GM12878 (cell line): ENCODE data around the gene CALD1. TPM values are rescaled to one million over a fixed set of nuclear protein-coding genes. Genes with fewer than 3 reads are reported as not detected.

ENCODE experiments used
- ATAC-seq: fragments of 200-7000 bp; cut with Tn5 transposase; 3 replicates; pipeline ENCODE4 v1.9.1; 2020; ENCODE audit warnings: mild to moderate bottlenecking, moderate library complexity
- BruUV-seq: library from RNA; stranded (reverse); fragments of 400-500 nt; replicated peaks from 2 replicates; lab custom pipeline; 2021; lab: Mats Ljungman, UMichigan
- CTCF ChIA-PET: fragments of 300-600 bp; sonication (Branson Sonifier 250); formaldehyde crosslinking; extraction: SDS; loops from one replicate; lab custom pipeline; 2021; ENCODE audit warnings: inconsistent platforms; lab: Yijun Ruan, JAX
- POLR2A ChIA-PET: fragments of 350-600 bp; formaldehyde crosslinking; extraction: SDS; loops from one replicate; lab custom pipeline; 2021; ENCODE audit warnings: inconsistent platforms; lab: Charles Lee
- RAD21 ChIA-PET: fragments of 300-600 bp; sonication (Branson Sonifier 250); formaldehyde crosslinking; loops from one replicate; lab custom pipeline; 2023; ENCODE audit warnings: antibody characterized with exemption; ENCODE audit not compliant: unreplicated experiment; lab: Charles Lee
- SMC1A ChIA-PET: fragments of 300-600 bp; sonication (Branson Sonifier 250); formaldehyde crosslinking; loops from one replicate; lab custom pipeline; 2023; ENCODE audit not compliant: unreplicated experiment, uncharacterized antibody; lab: Charles Lee
- DNase-seq: peaks from one replicate; pipeline ENCODE4 v3.0.0-alpha.2; 2011; ENCODE audit warnings: low read depth, low spot score
- FAIRE-seq: peaks from 3 replicates; lab custom pipeline; 2011; peaks lifted over from hg19 to GRCh38; lab: Jason Lieb, UNC
- H2AFZ ChIP-seq: 2 replicates; pipeline ENCODE4 v1.6.0; 2011; ENCODE audit warnings: low read depth, low read length, control low read depth; ENCODE audit not compliant: control insufficient read depth
- H3K27ac ChIP-seq: 2 replicates; pipeline ENCODE4 v1.5.1; 2011; ENCODE audit warnings: control low read depth; ENCODE audit not compliant: control insufficient read depth, insufficient read depth
- H3K27me3 ChIP-seq, 2 experiments: replicated peaks in 1 of 2; 2 replicates each; pipeline versions ENCODE4 v1.6.0 to v1.6.1; 2011; ENCODE audit warnings: low read length in 1 of 2; ENCODE audit not compliant: control insufficient read depth in 2 of 2, insufficient read depth in 2 of 2
- H3K36me3 ChIP-seq, 2 experiments: 2 replicates each; pipeline ENCODE4 v1.5.1; 2011; ENCODE audit warnings: low read length in 1 of 2; ENCODE audit not compliant: control insufficient read depth in 2 of 2, insufficient read depth in 2 of 2
- H3K4me1 ChIP-seq: 2 replicates; pipeline ENCODE4 v1.6.1; 2011; ENCODE audit warnings: mild to moderate bottlenecking, low read length, moderate library complexity, mixed read lengths; ENCODE audit not compliant: control insufficient read depth, insufficient read depth
- H3K4me2 ChIP-seq: 2 replicates; pipeline ENCODE4 v1.6.0; 2011; ENCODE audit warnings: control low read depth; ENCODE audit not compliant: control insufficient read depth, insufficient read depth
- H3K4me3 ChIP-seq: fragments of 200-600 bp; sonication (generic); 2 replicates; pipeline ENCODE4 v1.5.1; 2016
- H3K79me2 ChIP-seq: 2 replicates; pipeline ENCODE4 v1.6.0; 2011; ENCODE audit warnings: low read length; ENCODE audit not compliant: control insufficient read depth, insufficient read depth
- H3K9ac ChIP-seq: 2 replicates; pipeline ENCODE4 v1.8.0; 2011; ENCODE audit warnings: low read length, control low read depth, mixed read lengths; ENCODE audit not compliant: control insufficient read depth, insufficient read depth
- H3K9me3 ChIP-seq: replicated peaks from 3 replicates; pipeline ENCODE4 v1.5.1; 2011; ENCODE audit warnings: mild to moderate bottlenecking, low read length; ENCODE audit not compliant: control insufficient read depth, insufficient read depth
- H4K20me1 ChIP-seq: 2 replicates; pipeline ENCODE4 v1.6.0; 2011; ENCODE audit not compliant: control insufficient read depth, insufficient read depth
- EGR1 ChIP-seq, 2 experiments: IDR thresholded peaks; 1 replicate in 1 of 2; 2 replicates in 1 of 2; pipeline ENCODE4 v1.6.1; 2011 to 2012; ENCODE audit warnings: low read depth in 2 of 2, low read length in 2 of 2, borderline replicate concordance in 1 of 2, mild to moderate bottlenecking in 1 of 2, moderate library complexity in 1 of 2
- EP300 ChIP-seq, 2 experiments: fragments of 150-350 bp in 1 of 2; IDR thresholded peaks; 2 replicates each; pipeline ENCODE4 v1.6.1; 2011 to 2012; ENCODE audit warnings: low read depth in 2 of 2, low read length in 2 of 2, borderline replicate concordance in 1 of 2, improper control_type of control experiment in 1 of 2, inconsistent platforms in 1 of 2; ENCODE audit not compliant: control insufficient read depth in 1 of 2
- FOXK2 ChIP-seq: fragments of 450-650 bp; IDR thresholded peaks from 2 replicates; pipeline ENCODE4 v1.6.1; 2017; ENCODE audit warnings: mild to moderate bottlenecking, moderate library complexity
- HCFC1 ChIP-seq: fragments of 150-350 bp; IDR thresholded peaks from 2 replicates; pipeline ENCODE4 v1.6.1; 2014; ENCODE audit warnings: low read length
- KLF5 ChIP-seq: fragments of 450-650 bp; IDR thresholded peaks from 2 replicates; pipeline ENCODE4 v1.6.1; 2014; ENCODE audit warnings: mild to moderate bottlenecking; ENCODE audit not compliant: partially characterized antibody
- MYC ChIP-seq: IDR thresholded peaks from 2 replicates; pipeline ENCODE4 v1.6.1; 2011; ENCODE audit warnings: mild to moderate bottlenecking, low read length, moderate library complexity, inconsistent platforms; ENCODE audit not compliant: insufficient read depth, insufficient replicate concordance, insufficient read length, severe bottlenecking
- NKRF ChIP-seq: fragments of 450-650 bp; conservative IDR thresholded peaks from 2 replicates; pipeline ENCODE4 v1.6.1; 2017; ENCODE audit warnings: mild to moderate bottlenecking, moderate library complexity
- NR2F1 ChIP-seq: fragments of 450-650 bp; conservative IDR thresholded peaks from 2 replicates; pipeline ENCODE4 v1.6.1; 2017; ENCODE audit warnings: mild to moderate bottlenecking
- RFX5 ChIP-seq: IDR thresholded peaks from 2 replicates; pipeline ENCODE4 v1.6.1; 2011; ENCODE audit warnings: low read depth, low read length, improper control_type of control experiment
- RUNX3 ChIP-seq: IDR thresholded peaks from 2 replicates; pipeline ENCODE4 v1.6.1; 2012; ENCODE audit warnings: low read length, inconsistent platforms
- STAT1 ChIP-seq: fragments of 450-650 bp; conservative IDR thresholded peaks from 2 replicates; pipeline ENCODE4 v1.6.1; 2014; ENCODE audit warnings: antibody characterized with exemption, mild to moderate bottlenecking
- YBX1 ChIP-seq: fragments of 450-650 bp; IDR thresholded peaks from 2 replicates; pipeline ENCODE4 v1.6.1; 2016; ENCODE audit warnings: antibody characterized with exemption
- WGBS: methylation state at CpG from one replicate; pipeline ENCODE4 v1.1.6; 2016; ENCODE audit warnings: low lambda C conversion rate; ENCODE audit not compliant: insufficient replicate concordance, insufficient coverage; ENCODE audit errors: missing lambda C conversion rate; 5-methylcytosine and 5-hydroxymethylcytosine counted together
- in situ Hi-C: fragments of 300-500 bp; cut with MboI; formaldehyde crosslinking; loops from 9 replicates; pipeline ENCODE4 v1.14.3; 2018; ENCODE audit warnings: mixed read lengths
- intact Hi-C: fragments of 100-400 bp; cut with micrococcal nuclease; formaldehyde crosslinking; loops from one replicate; pipeline ENCODE4 v1.14.2; 2022; ENCODE audit not compliant: unreplicated experiment
- polyA plus RNA-seq, 11 experiments: library from polyadenylated mRNA; depleted of rRNA in 4 of 11; unstranded in 6 of 11; stranded (reverse) in 5 of 11; fragments of >200 nt; fragmentation: Nextera tagmentation in 4 of 11; fragmentation: Illumina TruSeq in 1 of 11; extraction: Ambion mirVana in 4 of 11; extraction: Trizol in 1 of 11; gene quantifications; 1 replicate in 1 of 11; 2 replicates in 10 of 11; pipeline versions ENCODE4 v1.2.1 to v1.2.3, GENCODE V29; 2011 to 2016; ENCODE audit warnings: inconsistent platforms in 2 of 11, missing spikeins in 2 of 11, low read depth in 1 of 11
- total RNA-seq, 4 experiments: library from RNA; depleted of rRNA in 3 of 4; stranded (reverse); fragments of >200 nt in 3 of 4; fragmentation: Illumina TruSeq in 1 of 4; extraction: Trizol in 1 of 4; gene quantifications; 2 replicates each; pipeline versions ENCODE4 v1.2.1 to v1.2.3, GENCODE V29; 2013 to 2021
- TF ChIP-seq, protein P1 (sequence below): fragments of 450-650 bp; IDR thresholded peaks from 2 replicates; pipeline ENCODE4 v1.6.1; 2017; ENCODE audit warnings: borderline replicate concordance

The CALD1 gene
- total and polyA plus RNA-seq, 10 of the 15 experiments (the other 5 are each of a cell fraction or from before 2014, with no cell fraction given), result 0.03 to 1.3 (median 0.22) TPM

- TF ChIP-seq HCFC1 (no peak), EP300 (IDR thresholded peaks at IDR 0.05; ENCODE audit: borderline replicate concordance in 1 of 2, control insufficient read depth in 1 of 2, low read depth in 2 of 2, low read length in 2 of 2) (peak; percentile 80 to 98), EGR1 (IDR thresholded peaks at IDR 0.05; ENCODE audit: borderline replicate concordance in 1 of 2, low read depth in 2 of 2, low read length in 2 of 2) (0 out of 3 replicates have a peak, but pooled peaks of 1 of the 2 experiments have one; percentile 37)
Measured at GRCh38 chr7:134996097-134996550, 216.7 kb downstream of the CALD1 start (continued).

DNA sequence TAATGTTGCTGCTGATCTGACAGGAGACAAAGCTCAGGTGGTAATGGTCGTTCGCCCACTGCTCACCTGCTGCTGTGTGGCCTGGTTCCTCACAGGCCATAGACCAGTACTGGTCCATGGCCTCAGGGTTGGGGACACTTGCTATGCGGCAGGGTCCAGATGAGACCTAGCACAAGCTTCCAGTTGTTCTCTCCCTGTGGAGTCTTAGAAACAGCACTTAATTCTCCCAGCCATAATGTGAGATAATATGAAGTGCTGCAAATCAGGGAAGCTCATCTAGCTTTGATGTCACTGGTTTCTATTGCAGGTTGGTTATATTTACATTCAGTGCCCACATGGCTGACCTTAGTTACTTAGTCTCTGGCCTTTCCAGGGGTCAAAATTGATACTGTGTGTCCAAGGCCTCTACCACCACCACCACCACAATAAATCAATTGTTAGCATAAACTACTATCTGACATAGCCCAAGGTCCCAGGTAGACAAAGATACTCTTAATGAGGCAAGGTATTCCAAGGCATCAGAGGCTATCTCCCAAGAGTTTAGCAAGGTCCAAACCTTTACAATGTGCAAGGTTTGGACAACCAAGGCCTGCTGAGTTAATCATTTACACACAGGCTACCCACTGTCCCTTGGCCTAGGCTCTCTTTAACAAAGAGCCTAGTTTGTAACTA lies 217.9 kb downstream of the CALD1 start:
- no TSS peak for BruUV-seq
- DNase-seq, result no peak
- peaks cover 8% of the 10 kb centered on the region for H3K79me2 ChIP-seq
- H3K27me3 ChIP-seq, result no peaks in the 10 kb centered on the region
- ChIA-PET POLR2A (interaction anchor here (0.8 to 3.6 kb wide), 2 partner anchors 150 to 154 kb away, joined by 3 to 38 read pairs; partner anchors contain the start of gene TMEM140), SMC1A (interaction anchor here (0.6 to 15.4 kb wide), 11 partner anchors 9 to 172 kb away, joined by 3 to 293 read pairs (median 7); partner anchors contain the start of genes AGBL3, CYREN and TMEM140), RAD21 (interaction anchor here (1.0 to 3.6 kb wide), 4 partner anchors 11 to 179 kb away, joined by 3 to 66 read pairs (median 24); partner anchors contain the start of genes AGBL3 and TMEM140), CTCF (interaction anchor here (0.6 to 3.0 kb wide), 6 partner anchors 10 to 163 kb away, joined by 3 to 33 read pairs (median 6); partner anchors contain the start of genes AGBL3 and TMEM140)
- in situ Hi-C loops (loop anchor here (10.0 to 25.0 kb wide), 2 partner anchors 557 to 965 kb away; partner anchors contain the start of gene NUP205), intact Hi-C loops (loop anchor here (2.0 to 5.0 kb wide), 2 partner anchors 105 to 510 kb away; no protein-coding TSS in a partner anchor)
- WGBS, result 96% methylated on average over 3 of the region's 3 CpGs
- ATAC-seq, result no peak
- H3K4me1 ChIP-seq, result peaks cover 42% of the 10 kb centered on the region
- H3K9me3 ChIP-seq, result peaks cover 4% of the 10 kb centered on the region; the same call in 2 of the 3 replicates
- FAIRE-seq, result no peak
- peaks cover 2 to 7% of the 10 kb centered on the region in 2 experiments; a peak in 2 of 4 replicates for H3K36me3 ChIP-seq
- peak overlapping the region; percentile 99 for H3K27ac ChIP-seq
- no peak overlapping the region for H3K4me3 ChIP-seq
- H4K20me1 ChIP-seq, result no peaks in the 10 kb centered on the region
- H3K4me2 ChIP-seq, result peak overlapping the region; percentile 30; the same call in 1 of the 2 replicates
- H3K9ac ChIP-seq, result no peak overlapping the region
- no peak overlapping the region for H2AFZ ChIP-seq
- TF ChIP-seq NR2F1 (peak; percentile 67; the same call in 1 of the 2 replicates), RFX5 (0 out of 2 replicates have a peak, but pooled peaks have one; percentile 37), STAT1 (no peak), FOXK2 (no peak), KLF5 (no peak), MYC (no peak), NKRF (no peak), YBX1 (no peak), RUNX3 (no peak)
- TF ChIP-seq, protein P1, sequence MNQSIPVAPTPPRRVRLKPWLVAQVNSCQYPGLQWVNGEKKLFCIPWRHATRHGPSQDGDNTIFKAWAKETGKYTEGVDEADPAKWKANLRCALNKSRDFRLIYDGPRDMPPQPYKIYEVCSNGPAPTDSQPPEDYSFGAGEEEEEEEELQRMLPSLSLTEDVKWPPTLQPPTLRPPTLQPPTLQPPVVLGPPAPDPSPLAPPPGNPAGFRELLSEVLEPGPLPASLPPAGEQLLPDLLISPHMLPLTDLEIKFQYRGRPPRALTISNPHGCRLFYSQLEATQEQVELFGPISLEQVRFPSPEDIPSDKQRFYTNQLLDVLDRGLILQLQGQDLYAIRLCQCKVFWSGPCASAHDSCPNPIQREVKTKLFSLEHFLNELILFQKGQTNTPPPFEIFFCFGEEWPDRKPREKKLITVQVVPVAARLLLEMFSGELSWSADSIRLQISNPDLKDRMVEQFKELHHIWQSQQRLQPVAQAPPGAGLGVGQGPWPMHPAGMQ, result no peak
